Measurements from ENCODE around the gene P3H3. TPM values are rescaled to one million over a fixed set of nuclear protein-coding genes. Genes with fewer than 3 reads are reported as not detected.

P3H3 gene
- total RNA-seq, 2 experiments from 2014 or later: 1.9 to 2.0 TPM

DNA sequence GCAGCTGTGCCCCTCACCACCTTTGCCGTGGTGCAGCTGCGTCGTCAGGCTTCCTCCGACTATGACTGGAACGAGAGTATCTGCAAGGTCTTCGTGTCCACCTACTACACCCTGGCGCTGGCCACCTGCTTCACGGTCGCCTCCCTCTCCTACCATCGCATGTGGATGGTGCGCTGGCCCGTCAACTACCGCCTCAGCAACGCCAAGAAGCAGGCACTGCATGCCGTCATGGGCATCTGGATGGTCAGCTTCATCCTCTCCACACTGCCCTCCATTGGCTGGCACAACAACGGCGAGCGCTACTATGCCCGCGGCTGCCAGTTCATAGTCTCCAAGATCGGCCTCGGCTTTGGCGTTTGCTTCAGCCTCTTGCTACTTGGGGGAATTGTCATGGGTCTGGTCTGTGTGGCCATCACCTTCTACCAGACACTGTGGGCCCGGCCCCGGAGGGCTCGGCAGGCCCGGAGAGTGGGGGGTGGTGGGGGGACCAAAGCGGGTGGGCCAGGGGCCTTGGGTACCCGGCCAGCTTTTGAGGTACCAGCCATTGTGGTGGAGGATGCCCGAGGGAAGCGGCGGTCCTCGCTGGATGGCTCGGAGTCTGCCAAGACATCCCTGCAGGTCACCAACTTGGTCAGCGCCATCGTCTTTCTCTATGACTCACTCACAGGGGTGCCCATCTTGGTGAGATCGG is 4.0 kb upstream of the P3H3 start:
- H3K36me3 Mint-ChIP-seq (ENCODE audit: low read depth): no peaks in the 10 kb centered on the region
- H3K4me3 Mint-ChIP-seq: no peak overlapping the region
- intact Hi-C loops (cut with micrococcal nuclease): no loop called here
- H3K9me3 Mint-ChIP-seq: no peaks in the 10 kb centered on the region
- CTCF ChIA-PET: interaction anchor here (0.6 to 11.7 kb wide), 22 partner anchors 10 to 203 kb away, joined by 3 to 166 read pairs (median 6); partner anchors contain the start of genes CD4, MLF2 and PTMS
- no peak overlapping the region for H3K27ac Mint-ChIP-seq
- DNase-seq: no peak
- peaks cover 25% of the 10 kb centered on the region for H3K4me1 Mint-ChIP-seq (ENCODE audit: low read depth)
- peaks cover 19% of the 10 kb centered on the region for H3K27me3 Mint-ChIP-seq (ENCODE audit: low read depth)

- Mint-ChIP-seq H3K27me3 (ENCODE audit: low read depth) (peaks cover 19% of the 10 kb centered on the region), H3K36me3 (ENCODE audit: low read depth) (no peaks in the 10 kb centered on the region), H3K4me1 (ENCODE audit: low read depth) (peaks cover 28% of the 10 kb centered on the region), H3K9me3 (no peaks in the 10 kb centered on the region), H3K27ac (no peak overlapping the region), H3K4me3 (no peak overlapping the region)
- CTCF ChIA-PET: interaction anchor here (0.6 to 11.7 kb wide), 32 partner anchors 11 to 204 kb away, joined by 3 to 166 read pairs (median 5); partner anchors contain the start of genes CD4, COPS7A, LAG3 and MLF2
- intact Hi-C loops (cut with micrococcal nuclease): loop anchor here (1.0 to 5.0 kb wide), 7 partner anchors 36 to 258 kb away; partner anchors contain the start of genes CD4, MLF2, NOP2 and PTMS
- DNase-seq: no peak
Measured at GRCh38 chr12:6824901-6825381, 3.3 kb upstream of the P3H3 start.

- Mint-ChIP-seq H3K4me3 (no peak overlapping the region), H3K27me3 (ENCODE audit: low read depth) (peaks cover 19% of the 10 kb centered on the region), H3K27ac (no peak overlapping the region), H3K4me1 (ENCODE audit: low read depth) (peaks cover 28% of the 10 kb centered on the region), H3K9me3 (no peaks in the 10 kb centered on the region), H3K36me3 (ENCODE audit: low read depth) (no peaks in the 10 kb centered on the region)
- CTCF ChIA-PET: interaction anchor here (0.6 to 11.7 kb wide), 39 partner anchors 10 to 362 kb away, joined by 3 to 166 read pairs (median 4); partner anchors contain the start of genes CD4, CDCA3, COPS7A and LAG3
- peak; percentile 92 for DNase-seq
- intact Hi-C loops (cut with micrococcal nuclease): loop anchor here (1.0 to 5.0 kb wide), 8 partner anchors 36 to 258 kb away; partner anchors contain the start of genes CD4, MLF2, NOP2 and PTMS
Measured at GRCh38 chr12:6825398-6826124, 2.6 kb upstream of the P3H3 start.

DNA sequence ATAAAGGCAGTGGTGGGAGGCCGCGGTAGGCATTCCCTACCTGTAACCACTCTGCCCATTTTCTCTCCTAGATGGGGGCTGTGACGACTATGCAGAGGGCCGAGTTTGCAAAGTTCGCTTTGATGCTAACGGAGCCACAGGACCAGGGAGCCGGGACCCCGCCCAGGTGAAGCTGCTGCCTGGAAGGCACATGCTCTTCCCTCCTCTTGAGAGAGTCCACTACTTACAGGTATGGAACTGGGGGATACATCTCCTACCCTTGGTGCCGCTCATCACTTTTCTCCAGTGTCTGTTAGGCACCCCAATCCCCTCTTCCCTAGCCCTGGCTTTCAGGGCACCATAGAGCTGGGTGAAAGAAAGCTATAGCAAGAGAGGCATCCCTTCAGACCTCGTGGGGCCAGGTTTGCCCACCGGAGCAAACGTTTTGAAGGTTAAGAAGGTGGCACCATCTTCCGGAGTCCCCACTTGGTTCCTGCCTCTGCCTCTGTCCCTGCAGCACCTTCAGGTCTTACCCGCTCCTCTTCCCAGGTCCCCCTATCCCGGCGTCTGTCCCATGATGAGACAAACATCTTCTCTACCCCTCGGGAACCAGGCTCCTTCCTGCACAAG is 2.0 kb upstream of the P3H3 start:
- H3K27me3 Mint-ChIP-seq (ENCODE audit: low read depth): peaks cover 19% of the 10 kb centered on the region
- H3K4me3 Mint-ChIP-seq: no peak overlapping the region
- CTCF ChIA-PET: interaction anchor here (0.6 to 11.7 kb wide), 24 partner anchors 9 to 363 kb away, joined by 3 to 166 read pairs (median 6); partner anchors contain the start of genes CD4, CDCA3, COPS7A and LAG3
- no peak overlapping the region for H3K27ac Mint-ChIP-seq
- H3K4me1 Mint-ChIP-seq (ENCODE audit: low read depth): peaks cover 22% of the 10 kb centered on the region
- intact Hi-C loops (cut with micrococcal nuclease): loop anchor here (2.0 to 5.0 kb wide), 3 partner anchors 47 to 259 kb away; partner anchors contain the start of genes NOP2, PTMS and SPSB2
- H3K36me3 Mint-ChIP-seq (ENCODE audit: low read depth): no peaks in the 10 kb centered on the region
- no peak for DNase-seq
- no peaks in the 10 kb centered on the region for H3K9me3 Mint-ChIP-seq

DNA sequence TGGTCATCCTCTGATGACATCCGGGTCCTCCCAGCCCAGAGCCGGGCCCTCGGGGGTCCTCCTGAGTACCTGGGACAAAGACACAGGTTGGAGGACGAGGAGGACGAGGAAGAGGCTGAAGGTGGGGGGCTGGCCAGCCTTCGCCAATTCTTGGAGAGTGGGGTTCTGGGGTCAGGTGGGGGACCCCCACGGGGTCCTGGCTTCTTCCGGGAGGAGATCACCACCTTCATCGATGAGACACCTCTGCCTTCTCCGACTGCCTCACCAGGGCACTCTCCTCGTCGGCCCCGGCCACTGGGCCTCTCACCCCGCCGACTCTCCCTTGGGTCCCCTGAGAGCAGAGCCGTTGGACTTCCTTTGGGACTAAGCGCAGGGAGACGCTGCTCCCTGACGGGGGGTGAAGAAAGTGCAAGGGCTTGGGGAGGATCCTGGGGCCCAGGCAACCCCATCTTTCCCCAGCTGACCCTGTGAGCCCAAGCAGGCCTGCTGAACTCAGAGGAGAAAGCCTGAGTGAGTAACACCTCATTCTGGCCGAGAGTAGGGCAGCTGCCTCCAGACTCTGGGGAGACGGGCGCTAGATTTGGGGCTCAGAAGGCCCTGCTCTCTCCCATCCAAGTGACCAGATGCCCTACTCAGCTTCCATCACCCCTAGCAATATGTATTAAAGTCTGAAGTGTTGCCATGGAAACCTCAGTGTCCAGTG is 1.3 kb upstream of the P3H3 start:
- Mint-ChIP-seq H3K4me3 (peak overlapping the region; percentile 33), H3K9me3 (no peaks in the 10 kb centered on the region), H3K36me3 (ENCODE audit: low read depth) (no peaks in the 10 kb centered on the region), H3K4me1 (ENCODE audit: low read depth) (peaks cover 20% of the 10 kb centered on the region), H3K27me3 (ENCODE audit: low read depth) (peaks cover 19% of the 10 kb centered on the region), H3K27ac (no peak overlapping the region)
- intact Hi-C loops (cut with micrococcal nuclease): loop anchor here (2.0 to 5.0 kb wide), 3 partner anchors 46 to 260 kb away; partner anchors contain the start of genes NOP2, PTMS and SPSB2
- no peak for DNase-seq
- CTCF ChIA-PET: interaction anchor here (0.6 to 11.7 kb wide), 16 partner anchors 9 to 257 kb away, joined by 3 to 166 read pairs (median 12); partner anchors contain the start of genes CD4, CDCA3, COPS7A and MLF2

DNA sequence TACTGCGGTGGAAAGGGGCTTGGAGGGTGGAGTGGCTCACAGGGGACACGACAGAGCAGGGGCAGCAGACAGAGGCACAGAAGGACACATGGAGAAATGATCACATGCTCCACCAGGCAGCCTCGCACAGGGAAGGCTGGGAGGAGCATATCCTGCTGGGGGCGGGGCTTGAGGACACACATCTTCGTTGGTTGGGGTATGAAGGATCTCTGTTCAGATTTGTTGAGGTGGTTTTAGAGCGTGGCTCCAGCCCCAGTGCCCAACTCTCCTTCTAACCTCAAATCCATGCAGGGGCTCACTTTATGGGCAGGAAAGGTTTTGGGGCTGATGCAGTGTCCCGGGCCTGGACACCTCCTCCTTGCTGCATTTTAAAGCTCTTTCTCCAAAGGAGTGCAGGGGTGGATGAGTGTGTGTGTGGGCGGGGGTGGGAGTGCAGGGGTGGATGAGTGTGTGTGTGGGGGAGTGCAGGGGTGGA is 733 bp upstream of the P3H3 start:
- H3K27me3 Mint-ChIP-seq (ENCODE audit: low read depth): peaks cover 19% of the 10 kb centered on the region
- no peak overlapping the region for H3K27ac Mint-ChIP-seq
- peaks cover 17% of the 10 kb centered on the region for H3K4me1 Mint-ChIP-seq (ENCODE audit: low read depth)

GRCh38 chr12:6828781-6829535 is 751 bp downstream of the P3H3 start:
- DNase-seq: peak; percentile 49
- Mint-ChIP-seq H3K27ac (no peak overlapping the region), H3K4me1 (ENCODE audit: low read depth) (peaks cover 17% of the 10 kb centered on the region), H3K36me3 (ENCODE audit: low read depth) (no peaks in the 10 kb centered on the region), H3K9me3 (no peaks in the 10 kb centered on the region), H3K4me3 (peak overlapping the region; percentile 80), H3K27me3 (ENCODE audit: low read depth) (peaks cover 17% of the 10 kb centered on the region)
- CTCF ChIA-PET: interaction anchor here (0.6 to 11.7 kb wide), 6 partner anchors 8 to 208 kb away, joined by 3 to 166 read pairs (median 4); partner anchors contain the start of genes MLF2 and PTMS
- intact Hi-C loops (cut with micrococcal nuclease): loop anchor here (1.0 to 5.0 kb wide), 3 partner anchors 22 to 262 kb away; partner anchors contain the start of genes CDCA3, NOP2 and PTMS

More for the DNA sequence above, 733 bp upstream of the P3H3 start:
- CTCF ChIA-PET: interaction anchor here (1.0 to 11.7 kb wide), 4 partner anchors 35 to 225 kb away, joined by 3 to 166 read pairs (median 21); partner anchors contain the start of genes CD4 and MLF2
- Mint-ChIP-seq H3K4me3 (peak overlapping the region; percentile 33), H3K36me3 (ENCODE audit: low read depth) (no peaks in the 10 kb centered on the region), H3K9me3 (no peaks in the 10 kb centered on the region)
- intact Hi-C loops (cut with micrococcal nuclease): loop anchor here (2.0 to 5.0 kb wide), 3 partner anchors 45 to 260 kb away; partner anchors contain the start of genes NOP2, PTMS and SPSB2
- peak; percentile 77 for DNase-seq

DNA sequence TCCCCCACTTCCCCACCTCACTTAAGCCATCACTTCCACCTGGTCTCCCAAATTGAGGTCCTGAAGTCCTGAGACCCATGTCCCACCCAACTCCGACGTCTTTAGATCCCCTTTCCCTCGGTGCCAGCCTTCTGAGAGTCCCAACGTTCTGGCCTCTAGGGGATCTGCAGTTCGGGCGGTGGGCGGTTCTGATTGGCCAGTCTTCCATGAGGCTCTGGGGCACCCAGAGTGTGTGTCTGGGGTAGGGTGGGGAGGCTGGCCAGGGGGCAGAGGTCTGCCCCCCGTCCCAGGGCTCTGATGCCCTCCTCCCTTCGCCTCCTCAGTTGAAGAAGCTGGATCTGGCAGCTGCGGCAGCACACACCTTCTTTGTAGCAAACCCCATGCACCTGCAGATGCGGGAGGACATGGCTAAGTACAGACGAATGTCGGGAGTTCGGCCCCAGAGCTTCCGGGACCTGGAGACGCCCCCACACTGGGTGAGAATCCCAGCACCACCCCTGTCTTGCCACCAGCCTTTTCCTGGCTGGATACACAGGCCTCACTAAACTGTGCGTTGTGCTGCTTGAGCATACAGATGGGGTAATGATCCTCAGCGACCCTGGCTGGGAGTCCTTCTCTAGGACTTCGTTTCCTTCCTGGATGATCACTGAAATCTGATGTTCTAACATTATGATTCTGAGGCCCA is 1.5 kb downstream of the P3H3 start:
- peaks cover 16% of the 10 kb centered on the region for H3K27me3 Mint-ChIP-seq (ENCODE audit: low read depth)
- CTCF ChIA-PET: interaction anchor here (0.6 to 11.7 kb wide), 6 partner anchors 13 to 209 kb away, joined by 3 to 166 read pairs (median 4); partner anchors contain the start of genes MLF2 and PTMS
- intact Hi-C loops (cut with micrococcal nuclease): loop anchor here (5.0 kb wide), 2 partner anchors 62 to 262 kb away; partner anchors contain the start of genes NOP2 and PTMS
- H3K4me3 Mint-ChIP-seq: peak overlapping the region; percentile 80
- H3K27ac Mint-ChIP-seq: no peak overlapping the region
- DNase-seq: no peak
- no peaks in the 10 kb centered on the region for H3K36me3 Mint-ChIP-seq (ENCODE audit: low read depth)
- H3K9me3 Mint-ChIP-seq: no peaks in the 10 kb centered on the region
- peaks cover 17% of the 10 kb centered on the region for H3K4me1 Mint-ChIP-seq (ENCODE audit: low read depth)

DNA sequence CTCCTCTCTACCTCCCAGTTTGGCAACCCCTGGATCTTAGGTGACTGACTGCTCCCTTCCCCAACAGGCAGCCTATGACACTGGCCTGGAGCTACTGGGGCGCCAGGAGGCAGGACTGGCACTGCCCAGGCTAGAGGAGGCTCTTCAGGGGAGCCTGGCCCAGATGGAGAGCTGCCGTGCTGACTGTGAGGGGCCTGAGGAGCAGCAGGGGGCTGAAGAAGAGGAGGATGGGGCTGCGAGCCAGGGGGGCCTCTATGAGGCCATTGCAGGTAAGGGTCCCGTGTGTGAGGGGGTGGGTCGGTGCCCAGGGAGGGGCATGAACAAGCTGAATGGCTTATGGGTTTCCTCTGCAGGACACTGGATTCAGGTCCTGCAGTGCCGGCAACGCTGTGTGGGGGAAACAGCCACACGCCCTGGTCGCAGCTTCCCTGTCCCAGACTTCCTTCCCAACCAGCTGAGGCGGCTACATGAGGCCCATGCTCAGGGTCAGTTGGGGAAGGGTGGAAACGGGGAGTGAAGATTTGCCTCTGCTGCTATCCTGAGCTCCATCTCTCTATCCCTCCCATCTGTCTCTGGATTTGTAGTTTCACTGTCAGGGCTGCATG is 2.2 kb downstream of the P3H3 start:
- intact Hi-C loops (cut with micrococcal nuclease): no loop called here
- no peaks in the 10 kb centered on the region for H3K9me3 Mint-ChIP-seq
- CTCF ChIA-PET: interaction anchor here (0.8 to 11.7 kb wide), 4 partner anchors 12 to 141 kb away, joined by 3 to 166 read pairs (median 4); partner anchors contain the start of gene MLF2
- no peak for DNase-seq
- H3K4me3 Mint-ChIP-seq: no peak overlapping the region
- H3K36me3 Mint-ChIP-seq (ENCODE audit: low read depth): no peaks in the 10 kb centered on the region
- peaks cover 16% of the 10 kb centered on the region for H3K4me1 Mint-ChIP-seq (ENCODE audit: low read depth)
- H3K27ac Mint-ChIP-seq: no peak overlapping the region
- peaks cover 9% of the 10 kb centered on the region for H3K27me3 Mint-ChIP-seq (ENCODE audit: low read depth)

Measured in activated naive CD4-positive, alpha-beta T cell treated with anti-CD3 and anti-CD28 coated beads for 36 hours (primary cell).